Testis (tissue), 3 donors: Measurements from ENCODE around the gene LYRM7. TPM values are rescaled to one million over a fixed set of nuclear protein-coding genes. Genes with fewer than 3 reads are reported as not detected.
A peak's percentile ranks its signal among the peaks of the same experiment; 100 is the strongest.

Source experiments
- DNase-seq: peaks from one replicate; pipeline ENCODE4 v3.0.0-alpha.2; 2019
- H3K27ac ChIP-seq, 2 donors: fragments of 200-600 bp; sonication (generic); one replicate each; pipeline ENCODE4 v1.5.1; 2019
- H3K27me3 ChIP-seq: fragments of 200-600 bp; sonication (generic); one replicate; pipeline ENCODE4 v1.5.1; 2019
- H3K36me3 ChIP-seq: fragments of 200-600 bp; sonication (generic); one replicate; pipeline ENCODE4 v1.5.1; 2017; ENCODE audit warnings: low read depth; ENCODE audit errors: missing control alignments
- H3K4me1 ChIP-seq: fragments of 200-600 bp; sonication (generic); one replicate; pipeline ENCODE4 v1.5.1; 2019
- H3K4me3 ChIP-seq, 2 donors: fragments of 200-600 bp; sonication (generic); one replicate each; pipeline ENCODE4 v1.5.1; 2017 to 2019
- H3K9me3 ChIP-seq: fragments of 200-600 bp; sonication (generic); one replicate; pipeline ENCODE4 v1.5.1; 2017
- CTCF ChIP-seq, 3 experiments: fragments of 450-650 bp in 2 of 3; fragments of 200-600 bp in 1 of 3; sonication (generic) in 1 of 3; IDR thresholded peaks; one replicate each; pipeline ENCODE4 v1.5.1; 2016 to 2019; ENCODE audit warnings: antibody characterized with exemption in 3 of 3, mild to moderate bottlenecking in 2 of 3, moderate library complexity in 1 of 3
- POLR2A ChIP-seq: fragments of 450-650 bp; IDR thresholded peaks from one replicate; pipeline ENCODE4 v1.6.1; 2017; ENCODE audit warnings: antibody characterized with exemption, mild to moderate bottlenecking, moderate library complexity
- WGBS, 2 donors: methylation state at CpG; one replicate each; pipeline ENCODE4 v1.1.5; 2018; 5-methylcytosine and 5-hydroxymethylcytosine counted together
- intact Hi-C: fragments of 100-400 bp; cut with DNase I; formaldehyde crosslinking; loops from one replicate; pipeline ENCODE4 v1.15.1; 2023; ENCODE audit warnings: low total_unique reads
- polyA plus RNA-seq: library from polyadenylated mRNA; stranded (reverse); fragments of 350-450 nt; fragmentation: Illumina TruSeq; extraction: RNeasy Lipid Tissue Mini Kit (QIAGEN cat#74804); gene quantifications from one replicate; pipeline ENCODE4 v1.2.3, GENCODE V29; 2014; ENCODE audit warnings: low read depth, low replicate concordance; ENCODE audit not compliant: insufficient read depth
- total RNA-seq, 2 donors: library from RNA; depleted of rRNA; stranded (reverse); fragments of >200 nt; gene quantifications; one replicate each; pipeline ENCODE4 v1.2.3, GENCODE V29; 2016

The LYRM7 gene
- total and polyA plus RNA-seq, 3 donors from 2014 or later: 12.1 to 14.4 (median 13.2) TPM

DNA sequence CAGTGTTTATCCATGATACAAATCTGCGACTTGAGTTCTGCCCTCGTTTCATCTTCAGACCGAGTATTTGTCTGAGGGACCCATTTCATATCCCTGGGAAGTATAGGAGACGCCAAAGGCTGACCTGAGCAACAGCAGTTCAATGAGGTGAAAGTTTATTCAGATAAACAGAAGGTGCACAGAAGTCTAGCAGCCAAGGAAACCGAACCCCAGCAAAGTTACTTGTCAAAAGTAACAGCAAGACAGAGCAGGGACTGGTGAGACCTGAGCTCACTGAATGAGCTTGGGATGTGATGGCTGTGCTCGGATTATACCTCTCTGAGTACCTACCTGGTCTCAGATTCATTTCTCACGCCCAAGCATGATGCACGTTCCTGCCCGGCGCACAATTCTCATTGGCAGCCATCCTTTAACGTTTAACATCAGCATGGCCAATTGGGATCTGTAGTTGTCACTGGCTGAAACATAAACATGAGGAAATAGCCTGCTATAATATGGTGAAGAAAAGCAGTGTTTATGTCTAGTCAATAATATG is 599 bp downstream of the LYRM7 start:
- H3K4me1 ChIP-seq: peaks cover 10% of the 10 kb centered on the region
- peak overlapping the region; percentile 82 to 84 for H3K27ac ChIP-seq
- no peaks in the 10 kb centered on the region for H3K9me3 ChIP-seq
- DNase-seq: peak; percentile 18
- H3K36me3 ChIP-seq: no peaks in the 10 kb centered on the region
- TF ChIP-seq CTCF (IDR thresholded peaks at IDR 0.05) (no peak), POLR2A (no peak)
- H3K4me3 ChIP-seq: peak overlapping the region; percentile 70 to 78
- 0 to 3% methylated on average over 11 of the region's 11 CpGs for WGBS, 2 donors
- intact Hi-C loops: no loop called here
- no peaks in the 10 kb centered on the region for H3K27me3 ChIP-seq

DNA sequence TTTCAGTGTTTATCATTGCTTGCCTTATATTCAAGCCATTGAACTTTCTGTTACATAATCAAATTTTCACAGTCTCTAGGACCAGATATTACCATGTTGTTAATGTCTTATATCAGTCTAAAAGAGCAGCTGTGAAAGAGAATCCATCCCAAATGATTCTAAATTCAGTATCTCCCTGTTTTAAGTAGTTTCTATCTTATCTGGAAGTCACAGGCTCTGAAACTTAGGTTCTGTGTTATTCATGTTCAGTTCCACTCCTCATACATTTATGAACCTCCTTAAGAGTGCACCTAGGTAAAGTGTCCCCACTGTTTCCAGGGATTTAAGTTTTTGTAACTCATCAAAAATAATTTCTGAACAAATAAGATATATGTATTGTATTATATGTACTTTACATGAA is 9.7 kb downstream of the LYRM7 start:
- TF ChIP-seq POLR2A: no peak
- no peak for TF ChIP-seq CTCF (IDR thresholded peaks at IDR 0.05)
- DNase-seq: no peak
- Histone ChIP-seq H3K9me3 (no peaks in the 10 kb centered on the region), H3K27ac (no peak overlapping the region), H3K36me3 (no peaks in the 10 kb centered on the region), H3K4me1 (no peaks in the 10 kb centered on the region), H3K4me3 (no peak overlapping the region), H3K27me3 (no peaks in the 10 kb centered on the region)
- intact Hi-C loops: no loop called here

GRCh38 chr5:131182839-131183238 is 12.1 kb downstream of the LYRM7 start:
- H3K4me1 ChIP-seq: no peaks in the 10 kb centered on the region
- DNase-seq: no peak
- no peaks in the 10 kb centered on the region for H3K27me3 ChIP-seq
- H3K9me3 ChIP-seq: no peaks in the 10 kb centered on the region
- no peak overlapping the region for H3K4me3 ChIP-seq
- intact Hi-C loops: no loop called here
- no peaks in the 10 kb centered on the region for H3K36me3 ChIP-seq
- no peak overlapping the region for H3K27ac ChIP-seq
- TF ChIP-seq POLR2A: no peak
- no peak for TF ChIP-seq CTCF (IDR thresholded peaks at IDR 0.05)

- no peak for DNase-seq
- no peak for TF ChIP-seq POLR2A
- TF ChIP-seq CTCF (IDR thresholded peaks at IDR 0.05): no peak
- no peaks in the 10 kb centered on the region for H3K27me3 ChIP-seq
- H3K36me3 ChIP-seq: no peaks in the 10 kb centered on the region
- no peaks in the 10 kb centered on the region for H3K4me1 ChIP-seq
- H3K27ac ChIP-seq: no peak overlapping the region
- H3K4me3 ChIP-seq: no peak overlapping the region
- intact Hi-C loops: no loop called here
- no peaks in the 10 kb centered on the region for H3K9me3 ChIP-seq
Measured at GRCh38 chr5:131185523-131186104, 14.9 kb downstream of the LYRM7 start.

- no peak overlapping the region for H3K4me3 ChIP-seq
- no peaks in the 10 kb centered on the region for H3K27me3 ChIP-seq
- no peaks in the 10 kb centered on the region for H3K4me1 ChIP-seq
- TF ChIP-seq POLR2A (no peak), CTCF (IDR thresholded peaks at IDR 0.05) (no peak)
- no peaks in the 10 kb centered on the region for H3K9me3 ChIP-seq
- no peaks in the 10 kb centered on the region for H3K36me3 ChIP-seq
- DNase-seq: no peak
- no peak overlapping the region for H3K27ac ChIP-seq
- whole genome bisulfite sequencing, 2 donors: 88 to 90% methylated on average over 3 of the region's 3 CpGs
- intact Hi-C loops: no loop called here
Measured at GRCh38 chr5:131186561-131187256, 16.0 kb downstream of the LYRM7 start.
